ENCODE results near the gene MYO9B.

The MYO9B gene

DNA sequence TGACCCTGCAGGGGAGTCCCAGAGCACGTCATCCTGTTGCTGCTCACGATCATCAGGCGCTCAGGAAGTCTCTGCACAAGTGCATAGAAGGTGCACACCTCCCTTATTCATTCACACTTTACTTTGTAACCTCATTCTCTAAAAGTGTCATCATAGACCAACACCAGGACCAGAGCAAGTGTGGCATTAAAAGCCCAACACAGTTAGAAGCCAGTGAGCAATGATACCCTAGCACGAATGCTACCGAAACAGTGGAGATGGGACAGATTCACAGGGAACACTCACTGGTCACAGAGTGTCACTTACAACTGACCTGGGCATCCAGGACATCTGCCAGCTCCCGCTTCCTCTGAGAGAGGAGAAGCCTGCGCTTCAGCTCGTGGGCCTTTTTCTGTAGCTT, 17.3 kb upstream of the MYO9B start:
- no peak for DNase-seq (ENCODE audit: low read depth in 1 of 2, low spot score in 1 of 2)

DNA sequence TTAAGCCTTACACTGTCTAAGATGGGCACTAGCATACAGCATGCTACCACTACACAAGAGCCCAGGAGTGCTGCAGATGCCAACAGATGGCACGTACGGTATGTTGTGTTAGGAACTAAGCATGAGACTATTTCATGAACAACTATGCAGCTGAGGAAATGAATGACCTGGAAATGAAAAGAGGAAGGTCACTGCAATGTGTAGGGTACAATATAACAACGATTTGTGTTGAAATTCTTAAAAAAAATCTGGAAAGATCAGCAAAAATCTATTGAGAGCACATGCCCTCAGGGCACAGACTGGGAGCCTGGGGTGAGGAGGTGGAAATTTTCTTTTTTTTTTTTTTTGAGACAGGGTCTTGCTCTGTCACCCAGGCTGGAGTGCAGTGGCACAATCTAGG, 14.8 kb upstream of the MYO9B start:
- DNase-seq (ENCODE audit: low read depth in 1 of 2, low spot score in 1 of 2), result no peak

DNA sequence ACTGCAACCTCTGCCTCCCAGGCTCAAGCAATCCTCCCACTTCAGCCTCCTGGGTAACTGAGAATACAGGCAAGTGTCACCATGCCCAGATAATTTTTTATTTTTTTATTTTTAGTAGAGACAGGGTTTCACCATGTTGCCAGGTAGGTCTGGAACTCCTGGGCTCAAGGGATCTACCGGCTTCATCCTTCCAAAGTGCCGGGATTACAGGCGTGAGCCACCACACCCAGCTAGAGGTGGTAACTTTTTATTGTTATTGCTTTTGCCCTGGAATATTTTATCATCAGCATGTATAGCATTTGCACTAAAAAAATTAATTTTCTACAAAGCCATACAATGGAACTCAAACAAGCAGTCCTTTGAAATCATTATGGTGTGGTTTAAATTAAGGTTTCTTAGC, 14.4 kb upstream of the MYO9B start:
- no peak for DNase-seq (ENCODE audit: low read depth in 1 of 2, low spot score in 1 of 2)

GRCh38 chr19:17061691-17062090, 13.9 kb upstream of the MYO9B start:
- DNase-seq (ENCODE audit: low read depth in 1 of 2, low spot score in 1 of 2), result no peak

DNA sequence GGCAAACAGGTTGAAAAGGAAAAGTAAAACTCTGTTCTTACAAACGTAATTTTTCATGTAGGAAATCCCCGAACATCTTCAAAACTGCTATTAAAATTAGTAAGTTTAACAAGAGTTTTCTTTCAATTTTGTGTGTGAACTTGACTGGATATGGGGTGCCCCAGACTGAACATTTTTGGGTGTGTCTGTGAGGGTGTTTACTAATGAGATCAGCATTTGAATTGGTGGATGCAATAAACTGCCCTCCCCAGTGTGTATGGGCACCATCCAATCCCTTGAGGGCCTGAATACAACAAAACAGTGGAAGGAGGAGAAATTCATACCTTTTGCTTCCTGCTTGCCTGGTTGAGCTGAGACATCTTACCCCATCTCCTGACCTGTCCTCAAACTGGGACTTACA, 12.1 kb upstream of the MYO9B start:
- DNase-seq (ENCODE audit: low read depth in 1 of 2, low spot score in 1 of 2), result no peak

GRCh38 chr19:17069193-17069592, 6.4 kb upstream of the MYO9B start:
- no peak for DNase-seq (ENCODE audit: low read depth in 1 of 2, low spot score in 1 of 2)

- no peak for DNase-seq (ENCODE audit: low read depth in 1 of 2, low spot score in 1 of 2)
Observed at GRCh38 chr19:17070421-17070820, 5.2 kb upstream of the MYO9B start.

DNA sequence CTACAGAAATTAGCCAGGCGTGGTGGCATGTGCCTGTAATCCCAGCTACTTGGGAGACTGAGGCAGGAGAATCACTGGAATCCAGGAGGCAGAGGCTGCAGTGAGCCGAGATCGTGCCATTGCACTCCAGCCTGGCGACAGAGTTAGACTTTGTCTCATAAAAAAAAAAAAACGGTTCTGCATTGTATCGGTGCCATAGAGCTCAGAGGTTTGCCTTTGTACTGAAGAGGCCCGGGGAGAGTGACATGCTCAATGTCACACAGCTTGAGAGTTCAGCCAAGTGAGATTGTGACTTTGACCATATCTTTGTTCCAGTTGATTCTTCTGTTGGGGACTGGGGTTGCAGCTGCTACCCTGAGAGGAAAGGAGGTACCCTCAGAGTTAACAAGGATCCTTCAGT, 4.7 kb upstream of the MYO9B start:
- no peak for DNase-seq (ENCODE audit: low read depth in 1 of 2, low spot score in 1 of 2)

- no peak for DNase-seq (ENCODE audit: low read depth in 1 of 2, low spot score in 1 of 2)
Observed at GRCh38 chr19:17073869-17074633, 1.5 kb upstream of the MYO9B start.

DNA sequence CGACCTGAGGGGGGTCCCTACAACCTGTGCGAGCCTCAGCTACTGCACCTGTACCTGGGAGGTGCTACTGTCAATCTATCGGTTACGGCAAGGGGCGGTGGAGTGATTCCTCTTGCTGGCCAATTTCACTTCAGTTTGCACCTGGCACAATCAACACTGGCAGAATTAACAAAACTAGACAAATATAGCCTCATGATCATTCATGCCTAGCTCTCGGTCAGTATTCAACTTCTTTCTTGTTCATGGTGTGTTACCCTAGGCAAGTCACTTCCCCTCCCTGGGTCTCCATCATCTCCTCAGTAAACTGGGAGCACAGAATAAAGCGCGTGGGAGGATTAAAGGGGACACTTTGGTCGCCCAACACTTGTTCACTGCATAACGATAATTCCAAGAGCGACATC, 943 bp upstream of the MYO9B start:
- DNase-seq (ENCODE audit: low read depth in 1 of 2, low spot score in 1 of 2), result no peak

- no peak for DNase-seq (ENCODE audit: low read depth in 1 of 2, low spot score in 1 of 2)
Observed at GRCh38 chr19:17075864-17076542, 426 bp downstream of the MYO9B start.

GRCh38 chr19:17076543-17076991, 990 bp downstream of the MYO9B start:
- no peak for DNase-seq (ENCODE audit: low read depth in 1 of 2, low spot score in 1 of 2)

DNA sequence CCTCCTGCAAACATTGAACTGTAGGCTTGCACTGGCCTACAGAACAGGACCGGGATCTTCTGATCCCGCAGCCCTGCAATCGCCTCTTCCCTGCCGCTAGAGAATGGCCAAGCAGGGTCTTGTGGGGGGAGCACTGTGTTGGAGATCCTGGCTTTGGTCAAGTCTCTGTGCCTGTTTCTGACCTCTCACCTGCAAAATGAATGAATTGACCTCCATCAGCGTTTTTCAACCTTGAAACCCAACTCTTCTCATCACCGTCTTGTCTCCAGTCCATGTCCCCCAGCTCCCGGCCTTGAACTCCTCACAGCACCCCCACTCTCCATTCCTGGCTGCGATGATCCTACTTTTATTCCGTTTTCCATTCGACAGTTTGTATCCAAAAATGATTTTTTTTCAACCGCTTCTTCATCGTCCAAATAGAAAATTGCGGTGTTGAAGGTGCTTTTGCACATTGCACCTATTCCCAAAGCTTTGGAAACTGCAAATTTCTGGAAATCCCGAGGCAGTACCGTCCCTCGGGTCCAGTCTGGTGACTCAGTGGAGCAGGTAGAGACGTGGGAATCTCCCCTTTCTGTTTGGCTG, 2.0 kb downstream of the MYO9B start:
- no peak for DNase-seq (ENCODE audit: low read depth in 1 of 2, low spot score in 1 of 2)

DNA sequence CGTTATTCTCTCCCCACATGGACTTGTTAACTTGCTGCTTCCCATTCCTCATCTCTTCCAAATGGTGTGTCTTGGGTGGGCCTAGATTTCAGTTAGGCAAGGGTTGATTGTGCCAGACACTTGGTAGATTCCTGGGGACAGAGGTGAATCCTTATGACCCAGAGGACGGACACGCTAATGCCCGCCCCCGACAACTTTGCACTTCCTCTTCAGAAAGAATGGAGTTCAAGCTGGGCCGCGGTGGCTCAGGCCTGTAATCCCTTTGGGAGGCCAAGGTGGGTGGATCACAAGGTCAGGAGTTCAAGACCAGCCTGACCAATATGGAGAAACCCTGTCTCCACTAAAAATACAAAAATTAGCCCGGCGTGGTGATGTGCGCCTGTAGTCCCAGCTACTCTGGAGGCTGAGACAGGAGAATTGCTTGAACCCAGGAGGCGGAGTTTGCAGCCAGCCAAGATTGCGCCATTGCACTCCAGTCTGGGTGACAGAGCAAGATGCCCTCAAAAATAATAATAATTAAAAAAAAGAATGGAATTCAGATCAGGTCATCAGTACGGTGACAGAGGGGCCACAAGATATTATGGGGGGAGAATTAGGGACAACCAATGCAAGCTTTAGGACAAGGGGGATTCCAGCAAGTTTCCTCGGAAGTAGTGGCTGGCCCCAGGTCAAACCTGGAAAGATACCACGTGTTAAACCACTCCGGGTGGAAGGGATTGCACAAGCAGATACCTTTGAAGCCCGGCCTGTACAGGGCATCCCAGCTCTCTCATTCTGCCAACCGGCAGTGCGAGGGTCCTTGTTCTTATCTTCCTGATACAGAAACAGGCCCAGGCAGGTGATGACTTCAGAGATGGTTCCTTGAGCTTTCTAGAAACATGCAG, 2.7 kb downstream of the MYO9B start:
- no peak for DNase-seq (ENCODE audit: low read depth in 1 of 2, low spot score in 1 of 2)

DNA sequence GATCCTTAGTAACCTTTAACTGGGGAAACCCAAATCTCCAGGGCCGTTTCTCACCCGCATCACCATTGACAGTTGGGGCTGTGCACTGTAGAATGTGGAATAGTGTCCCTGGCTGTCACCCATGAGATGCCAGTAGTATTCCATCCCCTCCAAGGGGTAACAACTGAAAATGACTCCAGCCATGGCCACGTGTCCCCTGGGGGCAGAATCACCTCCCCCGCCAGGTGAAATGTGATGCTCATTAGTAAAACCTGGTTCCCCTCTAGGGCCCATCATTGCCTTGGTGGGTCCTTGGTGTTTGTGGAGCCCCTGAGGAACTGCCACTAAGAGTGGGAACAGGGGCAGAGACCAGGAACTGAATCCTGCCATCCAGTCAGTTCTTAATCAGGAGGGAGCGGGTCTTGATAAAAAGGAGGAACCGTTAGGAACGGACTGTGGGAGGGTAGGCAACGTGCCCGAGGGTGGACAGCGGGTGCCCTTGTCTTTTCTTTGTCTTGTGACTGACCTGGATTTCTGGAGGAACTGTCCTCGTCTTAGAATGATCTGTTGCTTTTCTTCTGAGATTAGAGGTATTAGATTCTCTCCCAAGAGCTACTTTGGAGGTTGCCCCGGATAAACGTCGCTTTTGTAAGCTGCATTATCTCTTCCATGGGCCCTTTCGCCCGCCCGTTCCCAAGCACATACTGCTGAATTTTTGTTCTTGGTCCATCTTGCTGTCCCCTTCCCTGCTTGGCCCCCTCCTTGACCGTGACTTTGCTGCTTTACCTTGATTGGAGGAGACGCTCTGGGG, 3.5 kb downstream of the MYO9B start:
- no peak for DNase-seq (ENCODE audit: low read depth in 1 of 2, low spot score in 1 of 2)

DNA sequence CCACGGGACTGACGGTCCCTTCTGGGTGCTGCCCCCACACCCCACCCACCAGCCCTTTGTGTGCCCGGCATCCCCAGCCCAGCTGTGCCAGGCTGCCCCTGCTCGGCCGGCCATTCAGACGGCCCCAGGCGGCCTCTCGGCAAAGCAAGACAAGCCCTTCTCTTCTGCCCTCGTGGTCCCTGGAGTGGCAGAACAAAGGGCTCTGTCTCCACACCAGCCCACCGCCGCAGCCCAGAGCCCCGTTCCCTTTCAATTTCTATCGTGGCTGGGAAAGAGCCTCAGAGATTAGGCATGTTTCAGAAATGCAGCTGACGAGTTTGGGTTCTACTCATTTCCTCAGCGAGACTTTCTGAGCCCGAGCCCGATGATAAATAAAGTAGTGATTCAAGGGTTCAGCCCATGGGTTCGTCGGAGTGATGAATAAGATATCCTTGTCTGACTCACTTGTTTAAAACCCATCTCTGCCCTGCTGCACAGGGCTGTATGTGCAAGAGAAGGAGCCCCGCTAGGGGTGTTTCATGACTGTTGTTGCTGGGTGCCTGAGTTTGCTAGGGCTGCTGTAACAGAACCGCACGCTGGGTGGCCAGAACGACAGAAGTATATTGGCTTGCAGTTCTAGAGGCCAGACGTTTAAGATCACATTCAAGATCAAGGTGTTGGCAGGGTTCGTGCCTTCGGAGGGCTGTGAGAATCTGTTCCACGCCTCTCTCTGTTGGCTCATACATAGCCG, 4.3 kb downstream of the MYO9B start:
- peak; percentile 53 to 74 for DNase-seq (ENCODE audit: low read depth in 1 of 2, low spot score in 1 of 2)

GRCh38 chr19:17080440-17080801, 4.8 kb downstream of the MYO9B start:
- no peak for DNase-seq (ENCODE audit: low read depth in 1 of 2, low spot score in 1 of 2)

- DNase-seq (ENCODE audit: low read depth in 1 of 2, low spot score in 1 of 2), result no peak
Observed at GRCh38 chr19:17081672-17082630, 6.4 kb downstream of the MYO9B start.

DNA sequence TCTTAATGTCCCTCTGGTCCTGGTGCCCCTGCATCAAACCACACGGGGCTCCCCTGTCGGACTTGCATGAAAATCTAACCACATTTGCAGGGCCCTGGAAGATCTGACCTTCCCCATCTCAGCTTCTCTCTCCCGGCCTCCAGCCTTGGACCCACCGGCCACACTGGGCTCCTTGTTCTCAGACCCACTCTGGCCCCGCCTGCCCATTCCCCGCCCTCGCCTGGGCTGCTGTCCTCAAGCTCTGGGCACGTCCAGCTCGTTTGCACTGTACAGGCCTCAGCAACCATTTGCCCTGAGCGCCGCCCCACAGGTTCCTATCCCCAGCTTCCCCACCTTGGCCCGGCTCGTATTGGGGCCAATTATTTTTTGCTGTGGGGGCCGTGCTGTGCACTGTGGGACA, 10.5 kb downstream of the MYO9B start:
- DNase-seq (ENCODE audit: low read depth in 1 of 2, low spot score in 1 of 2), result no peak
